Suprapubic skin (tissue), 4 donors: ENCODE measurements around the gene FBN1. TPM values are rescaled to one million over a fixed set of nuclear protein-coding genes. Genes with fewer than 3 reads are reported as not detected.
A peak's percentile ranks its signal among the peaks of the same experiment; 100 is the strongest.

ENCODE experiments used
- DNase-seq, 2 donors: peaks; one replicate each; pipeline ENCODE4 v3.0.0-alpha.2; 2019; ENCODE audit warnings: low spot score in 2 of 2
- H3K27ac ChIP-seq: fragments of 200-600 bp; sonication (generic); one replicate; pipeline ENCODE4 v1.5.1; 2019
- H3K27me3 ChIP-seq: fragments of 200-600 bp; sonication (generic); one replicate; pipeline ENCODE4 v1.5.1; 2019
- H3K36me3 ChIP-seq: fragments of 200-600 bp; sonication (generic); one replicate; pipeline ENCODE4 v1.5.1; 2019
- H3K4me1 ChIP-seq: fragments of 200-600 bp; sonication (generic); one replicate; pipeline ENCODE4 v1.5.1; 2019
- H3K4me3 ChIP-seq: fragments of 200-600 bp; sonication (generic); one replicate; pipeline ENCODE4 v1.5.1; 2019; ENCODE audit warnings: mild to moderate bottlenecking
- H3K9me3 ChIP-seq: fragments of 200-600 bp; sonication (generic); one replicate; pipeline ENCODE4 v1.5.1; 2019
- CTCF ChIP-seq, 2 donors: fragments of 200-600 bp in 1 of 2; fragments of 450-650 bp in 1 of 2; sonication (generic) in 1 of 2; IDR thresholded peaks; one replicate each; pipeline ENCODE4 v1.5.1; 2016 to 2019; ENCODE audit warnings: antibody characterized with exemption in 2 of 2, mild to moderate bottlenecking in 1 of 2, moderate library complexity in 1 of 2
- EP300 ChIP-seq: sonication (generic); formaldehyde crosslinking; IDR thresholded peaks from one replicate; pipeline ENCODE4 v1.6.1; 2017; ENCODE audit warnings: antibody characterized with exemption
- POLR2A ChIP-seq, 2 donors: fragments of 450-650 bp; IDR thresholded peaks; one replicate each; pipeline ENCODE4 v1.6.1; 2017; ENCODE audit warnings: antibody characterized with exemption in 2 of 2, mild to moderate bottlenecking in 2 of 2, moderate library complexity in 2 of 2
- POLR2AphosphoS5 ChIP-seq, 3 donors: sonication (generic); formaldehyde crosslinking; IDR thresholded peaks; one replicate each; pipeline ENCODE4 v1.6.1; 2017; ENCODE audit warnings: antibody characterized with exemption in 3 of 3
- WGBS: methylation state at CpG from one replicate; pipeline ENCODE4 v1.1.5; 2018; 5-methylcytosine and 5-hydroxymethylcytosine counted together
- total RNA-seq, 4 donors: library from RNA; depleted of rRNA; stranded (reverse); fragments of >200 nt; gene quantifications; one replicate each; pipeline ENCODE4 v1.1.0, GENCODE V29; 2016

Gene FBN1
- total RNA-seq, 4 donors from 2014 or later: 12.6 to 24.6 (median 21.0) TPM

GRCh38 chr15:48427479-48427878, 218.0 kb downstream of the FBN1 start:
- no peak for DNase-seq
- WGBS: 79% methylated on average over 6 of the region's 6 CpGs
- H3K27ac ChIP-seq: peak overlapping the region; percentile 26
- H3K4me1 ChIP-seq: peaks cover 3% of the 10 kb centered on the region
- no peaks in the 10 kb centered on the region for H3K27me3 ChIP-seq
- H3K9me3 ChIP-seq: no peaks in the 10 kb centered on the region
- H3K4me3 ChIP-seq: no peak overlapping the region
- peaks cover 18% of the 10 kb centered on the region for H3K36me3 ChIP-seq
- no peak for TF ChIP-seq CTCF (IDR thresholded peaks at IDR 0.05)
- TF ChIP-seq EP300: no peak
- no peak for TF ChIP-seq POLR2A (IDR thresholded peaks at IDR 0.05)
- no peak for TF ChIP-seq POLR2AphosphoS5 (IDR thresholded peaks at IDR 0.05)

GRCh38 chr15:48426941-48427340, 218.6 kb downstream of the FBN1 start:
- H3K27me3 ChIP-seq: no peaks in the 10 kb centered on the region
- TF ChIP-seq POLR2AphosphoS5 (IDR thresholded peaks at IDR 0.05): no peak
- no peak for TF ChIP-seq CTCF (IDR thresholded peaks at IDR 0.05)
- TF ChIP-seq EP300: no peak
- no peak for TF ChIP-seq POLR2A (IDR thresholded peaks at IDR 0.05)
- H3K4me1 ChIP-seq: peaks cover 3% of the 10 kb centered on the region
- no peaks in the 10 kb centered on the region for H3K9me3 ChIP-seq
- no peak for DNase-seq
- H3K4me3 ChIP-seq: no peak overlapping the region
- 61% methylated on average over 2 of the region's 2 CpGs for WGBS
- H3K36me3 ChIP-seq: peaks cover 14% of the 10 kb centered on the region
- H3K27ac ChIP-seq: no peak overlapping the region

GRCh38 chr15:48426044-48426443, 219.5 kb downstream of the FBN1 start:
- TF ChIP-seq EP300: no peak
- TF ChIP-seq POLR2AphosphoS5 (IDR thresholded peaks at IDR 0.05): no peak
- no peak for TF ChIP-seq CTCF (IDR thresholded peaks at IDR 0.05)
- TF ChIP-seq POLR2A (IDR thresholded peaks at IDR 0.05): no peak
- Histone ChIP-seq H3K27ac (no peak overlapping the region), H3K4me1 (peaks cover 3% of the 10 kb centered on the region), H3K36me3 (peaks cover 14% of the 10 kb centered on the region), H3K9me3 (no peaks in the 10 kb centered on the region), H3K4me3 (no peak overlapping the region), H3K27me3 (no peaks in the 10 kb centered on the region)
- no peak for DNase-seq

GRCh38 chr15:48425051-48425450, 220.5 kb downstream of the FBN1 start:
- H3K36me3 ChIP-seq: peaks cover 21% of the 10 kb centered on the region
- WGBS: 96% methylated on average over 2 of the region's 2 CpGs
- H3K27ac ChIP-seq: no peak overlapping the region
- H3K9me3 ChIP-seq: no peaks in the 10 kb centered on the region
- no peak for DNase-seq
- H3K4me1 ChIP-seq: peaks cover 3% of the 10 kb centered on the region
- H3K27me3 ChIP-seq: no peaks in the 10 kb centered on the region
- TF ChIP-seq POLR2AphosphoS5 (IDR thresholded peaks at IDR 0.05) (no peak), CTCF (IDR thresholded peaks at IDR 0.05) (no peak), EP300 (no peak), POLR2A (IDR thresholded peaks at IDR 0.05) (no peak)
- H3K4me3 ChIP-seq: no peak overlapping the region

DNA sequence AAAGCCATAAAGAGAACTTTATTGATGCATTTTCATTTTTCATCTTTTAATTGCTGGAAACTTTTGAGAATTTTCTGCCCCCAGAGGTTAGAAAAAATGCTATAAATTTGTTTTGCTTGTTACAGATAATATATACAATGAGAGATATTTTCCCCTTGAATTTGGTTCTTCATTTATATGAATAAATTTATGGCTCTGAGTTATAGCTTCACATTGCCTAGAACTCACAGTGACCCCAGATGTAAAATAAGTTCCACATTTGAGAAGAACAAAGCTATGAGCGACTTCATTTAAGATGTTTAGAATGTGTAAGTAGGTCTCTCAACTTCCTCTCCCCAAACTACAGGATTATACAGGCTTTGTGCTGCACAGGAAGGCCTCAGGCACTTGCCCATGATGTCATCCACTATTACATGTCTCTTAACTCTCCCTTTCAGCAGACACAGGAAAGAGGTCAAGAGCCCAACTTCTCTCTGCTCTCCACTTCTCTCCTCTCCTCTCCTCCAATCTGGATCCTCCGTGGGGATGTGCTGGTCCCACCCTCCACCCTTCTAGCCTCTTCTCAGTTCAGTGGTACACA, 221.5 kb downstream of the FBN1 start:
- Histone ChIP-seq H3K4me1 (peaks cover 3% of the 10 kb centered on the region), H3K4me3 (no peak overlapping the region), H3K27ac (no peak overlapping the region), H3K27me3 (no peaks in the 10 kb centered on the region), H3K9me3 (no peaks in the 10 kb centered on the region), H3K36me3 (peaks cover 26% of the 10 kb centered on the region)
- 63% methylated on average over 2 of the region's 2 CpGs for WGBS
- TF ChIP-seq EP300: no peak
- no peak for TF ChIP-seq POLR2AphosphoS5 (IDR thresholded peaks at IDR 0.05)
- no peak for TF ChIP-seq POLR2A (IDR thresholded peaks at IDR 0.05)
- no peak for TF ChIP-seq CTCF (IDR thresholded peaks at IDR 0.05)
- no peak for DNase-seq
